Upper lobe of right lung (tissue), 1 donor: ENCODE results near the gene MT1E. TPM values are rescaled to one million over a fixed set of nuclear protein-coding genes. Genes with fewer than 3 reads are reported as not detected.
"Not testable (repeated sequence)": the region's sequence is repeated elsewhere in the genome, so short reads cannot be mapped to it uniquely, and the experiment has no call there.

ENCODE experiments used
- ATAC-seq: fragments of 200-7000 bp; cut with Tn5 transposase; one replicate; pipeline ENCODE4 v1.9.1; 2020; ENCODE audit warnings: mild to moderate bottlenecking, moderate library complexity
- DNase-seq: peaks from one replicate; pipeline ENCODE4 v3.0.0-alpha.2; 2020
- H3K27ac ChIP-seq: fragments of 200-600 bp; one replicate; pipeline ENCODE4 v1.8.0; 2022
- H3K27me3 ChIP-seq: fragments of 200-600 bp; one replicate; pipeline ENCODE4 v1.8.0; 2022; ENCODE audit warnings: mild to moderate bottlenecking
- H3K36me3 ChIP-seq: fragments of 200-600 bp; one replicate; pipeline ENCODE4 v1.8.0; 2022
- H3K4me1 ChIP-seq: fragments of 200-600 bp; one replicate; pipeline ENCODE4 v1.8.0; 2022
- H3K4me3 ChIP-seq: fragments of 200-600 bp; one replicate; pipeline ENCODE4 v1.8.0; 2022; ENCODE audit warnings: mild to moderate bottlenecking
- H3K9me3 ChIP-seq: fragments of 200-600 bp; one replicate; pipeline ENCODE4 v1.8.0; 2022
- intact Hi-C: fragments of 100-400 bp; cut with DNase I; formaldehyde crosslinking; loops from one replicate; pipeline ENCODE4 v1.11.0; 2022
- total RNA-seq: library from RNA; stranded (reverse); fragmentation: NEBNext Ultra II Directional; extraction: Animal tissue kit (Norgen Biotek cat#: 25700); gene quantifications from one replicate; pipeline ENCODE4 v1.2.1, GENCODE V29; 2021
- TF ChIP-seq, protein P1 (sequence below): fragments of 200-600 bp; IDR thresholded peaks from one replicate; pipeline ENCODE4 v1.8.0; 2022; ENCODE audit warnings: antibody characterized with exemption
- donor health status: DM: no; HTN: yes; CAD: no; lungs with severe emphysema.

MT1E gene
- total RNA-seq, 1 donor from 2014 or later: 154 TPM

DNA sequence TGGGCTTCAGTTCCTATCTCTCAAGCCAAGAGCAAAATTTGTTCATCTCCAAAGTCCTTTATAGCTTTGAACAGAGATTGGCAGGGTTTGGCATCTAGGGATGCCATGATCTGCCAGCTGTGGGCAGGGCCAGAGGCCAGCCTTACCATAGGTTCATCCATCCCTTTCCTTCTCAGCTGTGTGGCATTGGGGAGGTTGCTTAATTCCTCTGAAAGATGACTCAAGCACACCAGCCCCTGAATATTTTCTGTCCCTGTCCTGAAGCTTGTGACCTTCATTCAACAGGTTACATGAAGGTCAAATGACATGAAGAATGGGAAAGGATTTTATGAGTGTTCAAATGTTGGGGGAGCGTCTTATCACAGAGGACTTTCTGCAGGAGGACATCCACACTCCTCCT, 38.9 kb downstream of the MT1E start:
- H3K4me1 ChIP-seq: peaks cover 3% of the 10 kb centered on the region
- TF ChIP-seq, protein P1, sequence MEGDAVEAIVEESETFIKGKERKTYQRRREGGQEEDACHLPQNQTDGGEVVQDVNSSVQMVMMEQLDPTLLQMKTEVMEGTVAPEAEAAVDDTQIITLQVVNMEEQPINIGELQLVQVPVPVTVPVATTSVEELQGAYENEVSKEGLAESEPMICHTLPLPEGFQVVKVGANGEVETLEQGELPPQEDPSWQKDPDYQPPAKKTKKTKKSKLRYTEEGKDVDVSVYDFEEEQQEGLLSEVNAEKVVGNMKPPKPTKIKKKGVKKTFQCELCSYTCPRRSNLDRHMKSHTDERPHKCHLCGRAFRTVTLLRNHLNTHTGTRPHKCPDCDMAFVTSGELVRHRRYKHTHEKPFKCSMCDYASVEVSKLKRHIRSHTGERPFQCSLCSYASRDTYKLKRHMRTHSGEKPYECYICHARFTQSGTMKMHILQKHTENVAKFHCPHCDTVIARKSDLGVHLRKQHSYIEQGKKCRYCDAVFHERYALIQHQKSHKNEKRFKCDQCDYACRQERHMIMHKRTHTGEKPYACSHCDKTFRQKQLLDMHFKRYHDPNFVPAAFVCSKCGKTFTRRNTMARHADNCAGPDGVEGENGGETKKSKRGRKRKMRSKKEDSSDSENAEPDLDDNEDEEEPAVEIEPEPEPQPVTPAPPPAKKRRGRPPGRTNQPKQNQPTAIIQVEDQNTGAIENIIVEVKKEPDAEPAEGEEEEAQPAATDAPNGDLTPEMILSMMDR: no peak
- no peak overlapping the region for H3K4me3 ChIP-seq
- ATAC-seq (no peak), DNase-seq (no peak)
- H3K9me3 ChIP-seq: no peaks in the 10 kb centered on the region
- intact Hi-C loops: no loop called here
- H3K27me3 ChIP-seq: peaks cover 60% of the 10 kb centered on the region
- H3K36me3 ChIP-seq: no peaks in the 10 kb centered on the region
- H3K27ac ChIP-seq: no peak overlapping the region

DNA sequence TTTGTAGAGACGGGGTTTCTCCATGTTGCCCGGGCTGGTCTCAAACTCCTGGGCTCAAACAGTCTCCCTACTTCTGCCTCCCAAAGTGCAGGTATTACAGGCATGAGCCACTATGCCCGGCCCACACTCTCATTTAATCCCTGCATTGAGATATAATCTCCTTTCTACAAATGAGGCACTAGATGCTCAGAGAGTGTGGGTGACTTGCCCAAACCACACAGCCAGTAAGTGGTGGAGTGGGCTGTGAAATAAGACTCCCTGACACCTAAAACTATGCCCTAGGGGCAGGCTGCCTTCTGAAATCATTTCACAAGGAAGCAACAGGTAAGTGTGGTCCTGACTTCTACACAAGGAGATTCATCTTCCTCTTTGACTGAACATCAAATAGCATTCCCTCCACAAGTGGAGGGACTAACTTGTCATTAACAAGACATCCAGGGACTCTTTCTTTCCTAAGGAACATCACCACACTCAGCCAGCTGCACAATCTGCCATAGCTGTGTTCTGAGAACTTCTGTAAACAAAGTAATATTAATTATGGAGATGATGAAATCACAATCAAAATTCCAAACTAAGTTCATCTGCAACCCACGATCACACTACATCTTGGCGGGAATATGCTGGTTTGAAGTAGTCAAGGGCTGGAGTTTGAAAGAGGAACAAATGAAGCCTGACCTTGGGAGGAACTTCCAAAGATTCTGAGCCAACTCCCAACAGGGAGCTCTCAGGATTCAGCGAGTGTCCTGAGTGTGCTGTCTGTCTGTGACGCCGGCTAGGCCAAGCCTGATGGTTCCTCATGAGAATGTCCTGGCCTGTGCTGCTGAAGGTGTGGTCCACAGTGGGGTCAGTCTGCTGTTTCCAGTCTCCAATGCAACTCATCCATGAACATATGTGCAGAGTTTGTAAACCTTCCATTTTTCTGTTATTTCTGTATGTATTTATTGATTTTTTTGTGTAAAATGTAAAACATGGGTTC, 40.0 kb downstream of the MT1E start:
- intact Hi-C loops, DNase-seq, H3K4me3 ChIP-seq, ATAC-seq, H3K4me1 ChIP-seq, H3K9me3 ChIP-seq, H3K36me3 ChIP-seq, H3K27ac ChIP-seq: not testable (repeated sequence)
- H3K27me3 ChIP-seq: peaks cover 69% of the 10 kb centered on the region

DNA sequence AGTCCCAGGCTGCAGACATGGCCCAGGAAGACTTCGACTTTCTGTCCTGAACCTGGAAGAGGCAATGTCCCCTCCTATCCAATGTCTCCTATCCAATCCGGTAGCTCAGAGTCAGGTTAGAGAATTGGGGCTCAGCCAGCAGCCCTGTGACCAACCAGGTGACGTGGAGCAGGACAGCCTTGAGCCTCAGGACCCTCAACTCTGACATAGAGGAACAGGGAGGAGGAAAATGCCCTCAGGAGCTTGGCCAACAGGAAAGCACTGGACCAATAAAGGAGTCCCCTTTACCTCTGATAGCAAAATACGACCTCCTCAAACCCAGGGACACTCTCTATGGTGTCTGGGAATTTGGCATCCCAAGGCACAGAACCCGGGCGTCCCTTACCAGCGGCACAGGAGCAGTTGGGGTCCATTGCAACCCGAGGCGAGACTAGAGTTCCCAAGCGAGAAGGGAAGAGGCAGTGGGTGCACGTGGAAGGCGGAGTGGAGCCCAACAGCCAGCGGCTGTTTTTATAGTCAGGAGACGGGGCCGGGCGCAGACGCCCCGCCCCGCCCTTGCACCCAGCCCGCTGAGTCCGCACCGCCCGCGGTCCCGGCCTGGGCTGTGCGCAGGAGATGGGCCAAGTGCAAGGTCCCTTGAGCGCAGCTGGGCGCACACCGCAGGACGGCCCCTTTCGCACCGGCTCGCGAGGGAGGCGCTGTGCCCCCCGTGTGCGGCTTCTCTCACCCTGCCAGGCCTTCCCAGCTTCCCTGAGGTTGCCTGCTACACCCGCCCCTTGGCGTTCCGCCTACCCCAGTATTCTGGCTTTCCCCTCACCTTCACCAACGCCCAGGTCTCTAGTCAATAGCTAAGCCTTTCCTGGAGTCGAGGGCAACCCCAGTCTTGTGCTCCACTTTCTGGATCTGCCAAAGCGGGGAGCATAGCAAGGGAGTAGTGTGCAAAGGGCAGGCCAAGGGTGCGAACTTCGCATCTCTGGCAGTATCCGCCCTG, 42.3 kb downstream of the MT1E start, which contains the start of gene MT1G:
MT1G (minus strand) TSS at position 485 of the 991 bp plus-strand sequence; CDS start at position 413, 72 bp downstream.
- ATAC-seq (peak; percentile 82), DNase-seq (peak; percentile 74)
- TF ChIP-seq, protein P1: no peak
- intact Hi-C loops: no loop called here
- no peaks in the 10 kb centered on the region for H3K36me3 ChIP-seq
- no peak within 1 kb of the TSS for H3K4me3 ChIP-seq
- no peak within 1 kb of the TSS for H3K27ac ChIP-seq
- peaks cover 8% of the 10 kb centered on the region for H3K4me1 ChIP-seq
- H3K9me3 ChIP-seq: no peaks in the 10 kb centered on the region
- peaks cover 75% of the 10 kb centered on the region for H3K27me3 ChIP-seq

DNA sequence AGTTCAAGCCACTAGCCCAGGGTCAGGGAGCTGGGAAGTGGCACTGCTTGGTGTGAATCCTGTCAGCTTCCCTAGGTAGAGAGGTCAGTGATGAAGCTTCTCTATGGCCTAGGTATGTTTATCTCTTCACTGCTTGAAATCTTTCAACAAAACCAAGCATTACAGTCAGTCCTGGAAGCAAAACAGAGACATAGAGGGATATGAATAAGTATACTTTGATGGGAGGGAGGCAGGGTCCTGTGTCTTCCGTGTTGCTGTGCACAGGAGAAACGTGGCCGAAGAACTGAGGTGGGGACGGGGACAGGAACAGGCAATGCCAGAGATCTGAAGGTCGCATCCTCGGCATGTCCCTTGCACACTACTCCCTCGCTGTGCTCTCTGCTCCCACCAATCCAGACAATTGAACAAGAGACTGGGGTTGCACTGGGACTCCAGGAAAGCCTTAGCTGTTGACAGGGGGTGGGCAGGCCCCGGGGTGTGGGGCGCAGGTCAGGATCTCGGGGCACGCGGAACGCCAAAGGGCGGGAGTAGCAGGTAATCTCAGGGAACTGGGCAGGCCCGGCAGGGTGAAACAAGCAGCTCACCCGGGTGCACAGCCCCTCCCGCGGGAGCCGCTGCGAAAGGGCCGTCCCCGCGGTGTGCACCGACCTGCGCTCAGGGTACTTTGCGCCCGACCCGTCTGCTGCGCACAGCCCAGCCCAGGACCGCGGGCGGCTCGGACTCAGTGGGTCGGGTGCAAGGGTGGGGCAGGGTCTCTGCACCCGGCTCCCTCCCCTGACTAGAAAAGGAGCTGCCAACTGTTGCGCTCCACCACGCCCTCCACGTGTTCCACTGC, 43.6 kb downstream of the MT1E start, which contains the start of gene MT1H:
MT1H (plus strand) TSS at position 810 of the 835 bp plus-strand sequence. CDS start 71 bp downstream, outside the sequence.
- DNase-seq (no peak), ATAC-seq (no peak)
- H3K36me3 ChIP-seq: no peaks in the 10 kb centered on the region
- H3K27ac ChIP-seq: no peak within 1 kb of the TSS
- TF ChIP-seq, protein P1: no peak
- H3K27me3 ChIP-seq: peaks cover 69% of the 10 kb centered on the region
- H3K4me3 ChIP-seq: no peak within 1 kb of the TSS
- H3K4me1 ChIP-seq: peaks cover 8% of the 10 kb centered on the region
- no peaks in the 10 kb centered on the region for H3K9me3 ChIP-seq
- intact Hi-C loops: no loop called here

DNA sequence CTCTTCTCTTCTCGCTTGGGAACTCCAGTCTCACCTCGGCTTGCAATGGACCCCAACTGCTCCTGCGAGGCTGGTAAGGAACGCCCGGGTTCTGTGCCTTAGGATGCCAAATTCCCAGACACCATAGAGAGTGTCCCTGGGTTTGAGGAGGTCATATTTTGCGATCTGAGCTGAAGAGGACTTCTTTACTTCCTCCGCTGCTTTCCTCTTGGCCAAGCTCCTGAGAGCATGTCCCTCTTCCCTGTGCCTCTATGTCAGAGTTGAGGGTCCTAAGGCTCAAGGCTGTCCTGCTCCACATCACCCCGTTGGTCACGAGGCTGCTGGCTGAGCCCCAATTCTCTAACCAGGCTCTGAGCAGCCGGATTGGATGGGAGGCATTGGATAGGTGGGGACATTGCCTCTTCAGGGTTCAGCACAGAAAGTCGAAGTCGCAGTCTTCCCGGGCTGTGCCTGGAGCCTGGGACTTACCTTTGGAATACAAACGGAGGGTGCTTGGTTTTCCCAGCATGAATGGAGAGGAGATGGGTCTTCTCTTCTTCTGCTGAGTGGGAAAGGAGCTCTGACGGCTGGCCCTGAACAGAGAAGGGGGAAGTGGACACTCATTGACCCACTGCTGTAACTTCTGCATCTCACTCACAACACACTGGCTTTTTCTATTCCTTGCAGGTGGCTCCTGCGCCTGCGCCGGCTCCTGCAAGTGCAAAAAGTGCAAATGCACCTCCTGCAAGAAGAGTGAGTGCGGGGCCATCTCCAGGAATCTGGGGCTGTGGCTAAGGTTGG, 44.4 kb downstream of the MT1E start:
- no peak for DNase-seq
- intact Hi-C loops: no loop called here
- ATAC-seq: peak; percentile 27
- Histone ChIP-seq H3K4me3 (no peak overlapping the region), H3K27ac (no peak overlapping the region), H3K4me1 (peaks cover 8% of the 10 kb centered on the region), H3K36me3 (no peaks in the 10 kb centered on the region), H3K27me3 (peaks cover 61% of the 10 kb centered on the region), H3K9me3 (no peaks in the 10 kb centered on the region)
- TF ChIP-seq, protein P1: no peak
